ENCODE results near the gene FKBP1A.

FKBP1A gene

GRCh38 chr20:1392693-1393506, at the start of gene FKBP1A:
Gene FKBP1A (minus strand): TSS chr20:1393054. CDS start chr20:1392998, 56 bp downstream.
- peak; percentile 95 for DNase-seq (ENCODE audit: low read depth)
- TF ChIP-seq CTCF (IDR thresholded peaks at IDR 0.05; ENCODE audit: insufficient read depth, low read depth, low read length, missing control alignments), result no peak
- peak within 1 kb of the TSS; percentile 93 for H3K4me3 ChIP-seq (ENCODE audit: low read depth, low read length)

- no peak for TF ChIP-seq CTCF (IDR thresholded peaks at IDR 0.05; ENCODE audit: insufficient read depth, low read depth, low read length, missing control alignments)
- H3K4me3 ChIP-seq (ENCODE audit: low read depth, low read length), result no peak overlapping the region
- no peak for DNase-seq (ENCODE audit: low read depth)
These were observed 49.5 kb upstream of the FKBP1A start for GRCh38 chr20:1442304-1442703.

DNA sequence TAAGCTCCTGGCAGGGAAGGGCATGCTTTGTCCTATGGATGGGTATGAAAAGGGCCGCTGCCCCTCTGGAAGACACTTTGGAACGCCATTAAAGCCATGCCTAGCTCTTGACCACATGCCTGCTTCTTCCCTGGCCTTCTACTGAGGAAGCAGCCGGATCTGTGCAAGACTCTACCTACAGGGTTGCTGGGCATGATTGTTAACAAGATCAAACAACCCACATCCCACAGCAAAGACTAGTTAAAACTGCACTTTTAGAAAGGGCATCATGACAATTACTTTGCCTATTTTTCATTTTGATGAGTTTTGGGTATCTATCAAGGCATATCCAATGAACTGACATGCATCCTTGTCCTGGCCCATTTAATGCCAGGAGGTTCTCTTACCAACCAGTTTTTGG, 48.3 kb upstream of the FKBP1A start:
- TF ChIP-seq CTCF (IDR thresholded peaks at IDR 0.05; ENCODE audit: insufficient read depth, low read depth, low read length, missing control alignments), result no peak
- DNase-seq (ENCODE audit: low read depth), result no peak
- H3K4me3 ChIP-seq (ENCODE audit: low read depth, low read length), result no peak overlapping the region

DNA sequence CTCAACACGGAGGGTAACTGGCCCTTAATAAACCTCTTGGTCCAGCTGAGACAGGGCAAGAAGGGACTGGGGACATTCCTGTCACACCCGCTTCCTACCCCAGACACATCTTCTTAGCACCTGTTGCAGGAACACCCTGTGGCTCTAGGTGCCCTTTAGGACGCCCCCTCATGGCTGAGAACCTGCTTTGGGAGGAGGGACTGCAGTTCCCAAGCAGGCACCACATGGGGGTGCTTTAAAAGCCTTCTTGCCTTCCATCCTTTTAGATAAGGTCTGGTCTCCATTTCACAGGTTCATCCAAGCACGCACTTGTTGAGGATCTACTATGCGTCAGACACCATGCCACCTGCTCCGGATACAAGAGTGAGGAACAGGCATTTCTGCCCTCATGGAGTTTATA, 47.2 kb upstream of the FKBP1A start:
- DNase-seq (ENCODE audit: low read depth), result peak; percentile 32
- no peak overlapping the region for H3K4me3 ChIP-seq (ENCODE audit: low read depth, low read length)
- peak; percentile 28 for TF ChIP-seq CTCF (IDR thresholded peaks at IDR 0.05; ENCODE audit: insufficient read depth, low read depth, low read length, missing control alignments)

DNA sequence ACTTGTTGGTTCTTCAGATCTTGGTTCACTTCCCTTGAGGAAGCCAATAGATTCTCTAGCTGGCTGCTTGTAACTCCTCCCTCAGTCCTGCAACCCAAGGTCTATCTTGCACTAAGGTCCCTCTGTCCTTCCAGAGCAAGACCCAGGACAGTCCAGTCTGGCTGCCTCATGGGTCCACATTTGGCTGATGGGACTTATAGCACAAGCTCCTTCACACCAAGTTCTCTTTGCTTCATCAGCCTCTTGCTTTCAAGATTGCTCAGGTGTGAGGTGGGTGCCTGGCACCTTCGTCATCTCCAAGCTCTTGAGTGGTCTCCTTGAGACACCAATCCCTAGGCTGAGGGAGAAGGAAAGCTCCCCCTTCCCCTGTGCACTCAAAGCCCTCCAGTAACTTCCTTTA, 45.5 kb upstream of the FKBP1A start:
- no peak for TF ChIP-seq CTCF (IDR thresholded peaks at IDR 0.05; ENCODE audit: insufficient read depth, low read depth, low read length, missing control alignments)
- H3K4me3 ChIP-seq (ENCODE audit: low read depth, low read length), result no peak overlapping the region
- DNase-seq (ENCODE audit: low read depth), result no peak

DNA sequence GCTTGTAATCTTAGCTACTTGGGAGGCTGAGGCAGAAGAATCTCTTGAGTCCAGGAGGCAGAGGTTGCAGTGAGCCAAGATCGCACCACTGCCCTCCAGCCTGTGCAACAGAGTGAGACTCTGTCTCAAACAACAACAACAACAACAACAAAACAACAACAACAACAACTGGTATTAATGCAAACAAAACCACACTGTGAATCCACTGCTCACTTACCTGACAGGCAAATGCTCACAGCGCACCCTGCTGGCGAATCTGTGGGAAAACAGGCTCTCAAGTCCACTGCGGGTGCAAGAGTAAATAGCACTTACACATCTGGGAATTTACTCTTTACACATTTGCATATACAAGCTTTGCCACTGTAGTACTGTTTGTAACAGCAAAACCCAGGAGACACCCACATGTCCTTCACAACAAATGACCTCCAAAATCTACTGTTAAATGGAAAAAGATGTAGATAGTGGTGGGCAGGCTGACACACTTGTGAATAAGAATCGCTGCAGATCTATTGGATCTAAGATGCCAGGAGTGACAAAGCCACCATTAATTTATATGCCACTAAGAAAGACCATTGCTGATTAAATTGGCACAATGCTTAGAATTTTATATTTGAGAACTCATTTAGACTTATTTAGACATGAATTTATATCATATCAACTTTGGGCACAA, 44.5 kb upstream of the FKBP1A start:
- TF ChIP-seq CTCF (IDR thresholded peaks at IDR 0.05; ENCODE audit: insufficient read depth, low read depth, low read length, missing control alignments), result peak; percentile 82
- no peak overlapping the region for H3K4me3 ChIP-seq (ENCODE audit: low read depth, low read length)
- DNase-seq (ENCODE audit: low read depth), result peak; percentile 89

Data from GM12865 (cell line).